Neutrophil (primary cell): ENCODE measurements around the gene SLC12A9.
"Not testable (repeated sequence)": the region's sequence is repeated elsewhere in the genome, so short reads cannot be mapped to it uniquely, and the experiment has no call there.

Experiments
- H3K27ac ChIP-seq: fragments of 200-600 bp; sonication (generic); 2 replicates; pipeline ENCODE4 v1.5.1; 2016; ENCODE audit warnings: mild to moderate bottlenecking, moderate library complexity
- H3K27me3 ChIP-seq: fragments of 200-600 bp; sonication (generic); 2 replicates; pipeline ENCODE4 v1.6.0; 2016; ENCODE audit warnings: mild to moderate bottlenecking
- H3K36me3 ChIP-seq: fragments of 200-600 bp; sonication (generic); 2 replicates; pipeline ENCODE4 v1.5.1; 2017
- H3K4me1 ChIP-seq, 2 experiments: fragments of 200-600 bp in 1 of 2; sonication (generic) in 1 of 2; 1 replicate in 1 of 2; 2 replicates in 1 of 2; pipeline versions ENCODE4 v1.5.1 to v1.6.1; 2013 to 2016; ENCODE audit warnings: low read depth in 1 of 2, low read length in 1 of 2, mild to moderate bottlenecking in 1 of 2, moderate library complexity in 1 of 2; ENCODE audit not compliant: control insufficient read depth in 1 of 2, insufficient read depth in 1 of 2
- H3K4me3 ChIP-seq, 2 experiments: fragments of 200-600 bp in 1 of 2; sonication (generic) in 1 of 2; 1 replicate in 1 of 2; 2 replicates in 1 of 2; pipeline ENCODE4 v1.5.1; 2013 to 2016; ENCODE audit warnings: low read depth in 1 of 2, low read length in 1 of 2, mild to moderate bottlenecking in 1 of 2, moderate library complexity in 1 of 2
- H3K9me3 ChIP-seq: fragments of 200-600 bp; sonication (generic); 2 replicates; pipeline ENCODE4 v1.5.1; 2016
- TF ChIP-seq, protein P1 (sequence below): fragments of 200-600 bp; sonication (generic); IDR thresholded peaks from 2 replicates; pipeline ENCODE4 v1.5.1; 2016; ENCODE audit warnings: antibody characterized with exemption

Gene SLC12A9

DNA sequence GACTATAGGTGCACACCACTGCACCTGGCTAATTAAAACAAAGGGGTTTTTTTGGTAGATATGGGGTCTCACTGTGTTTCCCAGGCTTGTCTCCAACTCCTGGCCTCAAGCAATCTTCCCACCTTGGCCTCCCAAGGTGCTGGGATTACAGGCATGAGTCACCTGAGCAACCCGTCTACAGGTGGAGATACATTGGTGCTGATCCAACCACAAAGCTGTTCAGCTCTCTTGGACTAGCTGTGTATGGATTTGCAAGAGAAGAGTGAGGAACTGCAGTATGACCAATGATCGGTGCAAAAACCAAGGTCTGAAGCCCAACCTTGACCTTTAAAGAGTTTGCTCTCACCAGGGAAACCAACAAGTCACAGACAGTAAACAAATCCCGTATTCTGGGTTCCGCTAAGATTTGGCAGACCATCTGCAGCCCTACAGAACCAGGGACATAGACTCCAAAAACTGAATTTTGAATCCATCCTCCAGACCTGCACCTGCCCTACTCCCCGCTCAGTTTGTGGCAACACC, 44.1 kb upstream of the SLC12A9 start:
- Histone ChIP-seq H3K27ac (no peak overlapping the region), H3K9me3 (no peaks in the 10 kb centered on the region), H3K27me3 (peaks cover 5% of the 10 kb centered on the region), H3K36me3 (peaks cover 58% of the 10 kb centered on the region), H3K4me1 (peaks cover 7% of the 10 kb centered on the region in 2 experiments), H3K4me3 (no peak overlapping the region)
- TF ChIP-seq, protein P1, sequence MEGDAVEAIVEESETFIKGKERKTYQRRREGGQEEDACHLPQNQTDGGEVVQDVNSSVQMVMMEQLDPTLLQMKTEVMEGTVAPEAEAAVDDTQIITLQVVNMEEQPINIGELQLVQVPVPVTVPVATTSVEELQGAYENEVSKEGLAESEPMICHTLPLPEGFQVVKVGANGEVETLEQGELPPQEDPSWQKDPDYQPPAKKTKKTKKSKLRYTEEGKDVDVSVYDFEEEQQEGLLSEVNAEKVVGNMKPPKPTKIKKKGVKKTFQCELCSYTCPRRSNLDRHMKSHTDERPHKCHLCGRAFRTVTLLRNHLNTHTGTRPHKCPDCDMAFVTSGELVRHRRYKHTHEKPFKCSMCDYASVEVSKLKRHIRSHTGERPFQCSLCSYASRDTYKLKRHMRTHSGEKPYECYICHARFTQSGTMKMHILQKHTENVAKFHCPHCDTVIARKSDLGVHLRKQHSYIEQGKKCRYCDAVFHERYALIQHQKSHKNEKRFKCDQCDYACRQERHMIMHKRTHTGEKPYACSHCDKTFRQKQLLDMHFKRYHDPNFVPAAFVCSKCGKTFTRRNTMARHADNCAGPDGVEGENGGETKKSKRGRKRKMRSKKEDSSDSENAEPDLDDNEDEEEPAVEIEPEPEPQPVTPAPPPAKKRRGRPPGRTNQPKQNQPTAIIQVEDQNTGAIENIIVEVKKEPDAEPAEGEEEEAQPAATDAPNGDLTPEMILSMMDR, result no peak

DNA sequence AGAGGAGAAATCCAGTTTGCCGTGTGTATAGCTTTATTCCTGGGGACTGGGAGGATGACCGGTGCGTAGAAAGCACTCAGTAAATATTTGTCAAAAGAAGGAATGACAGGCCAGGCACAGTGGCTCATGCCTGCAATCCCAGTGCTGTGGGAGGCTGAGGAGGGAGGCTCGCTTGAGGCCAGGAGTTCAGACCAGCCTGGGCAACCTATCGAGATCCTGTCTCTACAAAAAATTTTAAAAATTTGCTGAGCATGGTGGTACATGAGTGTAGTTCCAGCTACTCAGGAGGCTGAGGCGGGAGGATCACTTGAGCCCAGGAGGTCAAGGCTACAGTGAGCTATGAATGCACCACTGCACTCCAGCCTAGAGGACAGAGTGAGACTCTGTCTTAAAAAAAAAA, 41.0 kb upstream of the SLC12A9 start:
- Histone ChIP-seq H3K27me3 (no peaks in the 10 kb centered on the region), H3K9me3 (no peaks in the 10 kb centered on the region), H3K36me3 (peaks cover 34% of the 10 kb centered on the region), H3K27ac (no peak overlapping the region), H3K4me1 (peaks cover 15 to 20% of the 10 kb centered on the region in 2 experiments), H3K4me3 (no peak overlapping the region)
- TF ChIP-seq, protein P1, result no peak

DNA sequence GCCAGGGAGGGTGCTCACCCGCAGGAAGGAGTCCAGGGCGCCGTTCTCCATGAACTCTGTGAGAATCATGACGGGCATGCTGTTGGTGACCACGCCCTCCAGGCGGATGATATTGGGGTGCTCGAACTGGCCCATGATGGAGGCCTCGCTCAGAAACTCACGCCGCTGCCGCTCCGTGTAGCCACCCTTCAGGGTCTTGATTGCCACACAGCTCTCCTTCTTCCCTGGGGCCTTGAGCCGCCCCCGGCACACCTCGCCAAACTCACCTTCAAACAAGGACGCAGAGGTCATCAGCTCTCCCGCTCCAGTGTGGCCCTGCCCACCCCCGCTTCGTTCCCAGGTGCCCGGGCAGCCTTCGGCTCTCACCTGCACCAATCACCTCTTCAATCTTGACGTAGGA, 39.8 kb upstream of the SLC12A9 start:
- H3K27me3 ChIP-seq, result no peaks in the 10 kb centered on the region
- TF ChIP-seq, protein P1, result no peak
- no peak overlapping the region for H3K4me3 ChIP-seq
- peaks cover 22% of the 10 kb centered on the region for H3K36me3 ChIP-seq
- H3K27ac ChIP-seq, result no peak overlapping the region
- no peaks in the 10 kb centered on the region for H3K9me3 ChIP-seq
- peaks cover 15 to 20% of the 10 kb centered on the region in 2 experiments for H3K4me1 ChIP-seq

DNA sequence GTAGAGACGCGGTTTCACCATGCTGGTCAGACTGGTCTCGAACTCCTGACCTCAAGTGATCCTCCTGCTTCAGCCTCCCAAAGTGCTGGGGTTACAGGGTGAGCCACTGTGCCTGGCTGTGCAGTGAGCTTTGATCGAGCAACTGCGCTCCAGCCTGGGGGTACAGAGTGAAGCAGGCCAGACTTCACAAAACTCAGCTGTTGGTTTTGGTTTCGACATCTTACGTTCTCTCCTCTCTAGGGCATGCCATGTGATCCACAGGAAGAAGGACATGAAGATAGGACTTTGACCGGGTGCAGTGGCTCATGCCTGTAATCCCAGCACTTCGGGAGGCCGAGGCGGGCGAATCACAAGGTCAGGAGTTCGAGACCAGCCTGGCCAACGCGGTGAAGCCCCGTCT, 36.0 kb upstream of the SLC12A9 start:
- not testable (repeated sequence) for H3K9me3 ChIP-seq, H3K4me3 ChIP-seq, H3K27ac ChIP-seq, H3K27me3 ChIP-seq
- H3K36me3 ChIP-seq, result peaks cover 22% of the 10 kb centered on the region
- H3K4me1 ChIP-seq, result peaks cover 15 to 20% of the 10 kb centered on the region in 2 experiments

DNA sequence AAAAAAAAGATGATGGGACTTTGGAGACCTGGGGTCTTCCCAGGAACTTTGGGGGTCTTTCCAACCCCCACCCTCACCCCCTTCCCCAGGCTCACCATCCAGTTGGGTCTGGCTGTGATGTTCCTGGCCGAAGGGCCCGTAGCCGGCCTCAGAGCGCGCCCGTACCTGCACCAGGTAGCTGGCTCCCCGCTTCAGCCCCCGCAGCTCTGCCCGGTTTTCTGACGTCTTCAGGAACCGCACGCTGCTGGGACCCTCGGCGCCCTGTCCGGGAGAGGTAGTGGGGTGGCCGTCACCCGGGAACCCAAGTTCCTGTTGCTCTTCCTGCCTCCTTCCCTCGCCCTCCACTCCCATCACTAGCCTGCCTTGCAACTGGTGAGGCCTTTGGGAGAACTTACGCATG, 35.4 kb upstream of the SLC12A9 start:
- Histone ChIP-seq H3K36me3 (peaks cover 23% of the 10 kb centered on the region), H3K4me3 (no peak overlapping the region), H3K4me1 (peaks cover 15 to 20% of the 10 kb centered on the region in 2 experiments), H3K27ac (no peak overlapping the region), H3K9me3 (no peaks in the 10 kb centered on the region), H3K27me3 (no peaks in the 10 kb centered on the region)
- TF ChIP-seq, protein P1, result no peak

DNA sequence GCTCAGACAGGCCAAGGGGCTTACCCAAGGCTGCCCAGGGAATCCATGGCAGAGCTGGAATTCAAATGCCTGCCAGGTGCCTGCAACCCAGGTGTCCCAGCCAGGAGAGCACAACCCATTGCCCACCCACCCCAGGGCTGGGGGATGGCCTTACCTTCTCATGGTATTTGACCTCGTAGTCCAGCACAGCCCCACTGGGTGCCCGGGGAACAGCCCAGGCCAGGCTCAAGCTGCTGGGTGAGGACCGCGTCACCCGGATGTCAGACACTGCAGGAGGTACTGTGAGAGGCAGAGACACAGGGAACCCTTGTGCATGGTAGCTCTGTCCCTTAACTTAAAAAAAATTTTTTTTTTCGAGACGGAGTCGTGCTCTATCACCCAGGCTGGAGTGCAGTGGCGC, 34.1 kb upstream of the SLC12A9 start:
- Histone ChIP-seq H3K9me3 (no peaks in the 10 kb centered on the region), H3K27ac (no peak overlapping the region), H3K27me3 (no peaks in the 10 kb centered on the region), H3K36me3 (peaks cover 28% of the 10 kb centered on the region), H3K4me3 (no peak overlapping the region), H3K4me1 (peaks cover 15 to 19% of the 10 kb centered on the region in 2 experiments)
- TF ChIP-seq, protein P1, result no peak
